Epithelial cell of prostate (primary cell): Measurements from ENCODE around the gene TRIM75.
"Not testable (repeated sequence)": the region's sequence is repeated elsewhere in the genome, so short reads cannot be mapped to it uniquely, and the experiment has no call there.

Source experiments
- DNase-seq: peaks from one replicate; pipeline ENCODE4 v3.0.0-alpha.2; 2011; ENCODE audit warnings: low read depth, low spot score
- H3K27ac ChIP-seq: fragments of 450-650 bp; 2 replicates; pipeline ENCODE4 v1.5.1; 2017; ENCODE audit warnings: mild to moderate bottlenecking

TRIM75 gene

GRCh38 chr4:165053645-165054044, at the start of gene TRIM75:
TSS of gene TRIM75 (plus strand) at chr4:165053866. CDS start at chr4:165059148, 5,282 bp downstream.
- no peak for DNase-seq
- no peak within 1 kb of the TSS for H3K27ac ChIP-seq

DNA sequence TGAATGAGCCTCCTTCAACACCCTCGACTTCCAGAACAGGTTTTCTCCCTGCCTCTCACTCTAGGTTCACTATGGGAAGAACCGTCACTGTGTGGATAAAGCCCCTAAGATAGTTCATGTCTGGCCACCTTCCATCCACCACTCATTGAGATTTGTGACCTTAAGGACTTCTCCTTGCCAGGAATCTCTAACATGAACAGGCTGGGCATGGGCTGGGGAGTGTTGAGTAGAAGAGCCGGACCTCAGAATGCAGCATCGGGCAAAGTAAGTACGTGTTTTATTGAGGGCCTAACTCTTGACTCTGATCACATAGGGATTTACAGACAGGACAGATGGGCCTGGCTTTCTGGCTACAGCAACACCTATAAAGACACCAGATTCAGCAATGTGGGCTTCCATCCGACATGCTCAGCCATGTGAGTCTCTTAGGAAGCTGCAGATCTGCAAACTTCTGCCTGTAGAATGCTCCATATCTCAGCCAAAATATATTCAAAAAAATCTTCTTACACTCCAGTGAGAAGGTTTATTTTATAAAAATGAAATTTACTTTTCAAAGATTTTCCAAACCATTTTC, 48.2 kb upstream of the TRIM75 start:
- DNase-seq = no peak
- H3K27ac ChIP-seq = no peak overlapping the region

DNA sequence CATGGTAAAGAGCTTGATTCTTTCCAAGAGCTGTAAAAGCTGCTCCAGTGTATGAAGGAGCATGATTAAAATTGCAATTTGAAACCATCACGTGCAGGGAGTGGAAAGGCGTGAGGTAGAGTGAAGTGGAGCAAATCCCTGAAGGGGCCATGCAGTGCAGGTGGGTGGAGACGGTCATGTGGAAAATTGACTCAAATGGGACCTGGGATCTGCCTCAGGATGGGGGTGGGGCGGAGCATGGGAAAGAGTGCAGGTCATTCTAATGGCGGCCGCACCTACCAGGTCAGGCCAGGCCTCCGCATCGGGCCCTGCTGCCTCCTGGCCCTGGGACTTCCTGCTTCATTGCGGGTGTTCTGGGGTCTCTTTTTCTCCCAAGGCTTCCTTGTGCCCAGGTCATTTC, 47.2 kb upstream of the TRIM75 start:
- no peak overlapping the region for H3K27ac ChIP-seq
- no peak for DNase-seq

DNA sequence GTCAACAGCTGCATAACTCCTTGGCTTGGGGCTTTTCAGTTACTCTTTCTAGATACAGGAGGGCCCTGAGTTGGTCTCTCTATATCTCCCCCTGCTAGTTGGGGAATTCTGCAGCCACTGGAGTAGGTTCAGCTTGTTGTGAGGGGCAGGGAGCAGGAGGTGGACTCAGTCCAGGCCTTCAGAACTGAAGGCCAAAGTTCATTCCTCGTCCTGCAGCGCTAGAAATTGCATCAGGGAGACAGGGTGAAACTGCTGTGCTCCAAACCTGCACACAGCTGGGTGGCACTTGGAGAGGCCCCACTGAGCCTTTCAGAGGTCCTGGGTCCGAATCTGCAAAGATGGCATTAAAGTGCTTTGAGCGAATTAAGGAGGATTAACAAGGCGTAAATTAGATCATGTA, 46.8 kb upstream of the TRIM75 start:
- H3K27ac ChIP-seq = no peak overlapping the region
- no peak for DNase-seq

DNA sequence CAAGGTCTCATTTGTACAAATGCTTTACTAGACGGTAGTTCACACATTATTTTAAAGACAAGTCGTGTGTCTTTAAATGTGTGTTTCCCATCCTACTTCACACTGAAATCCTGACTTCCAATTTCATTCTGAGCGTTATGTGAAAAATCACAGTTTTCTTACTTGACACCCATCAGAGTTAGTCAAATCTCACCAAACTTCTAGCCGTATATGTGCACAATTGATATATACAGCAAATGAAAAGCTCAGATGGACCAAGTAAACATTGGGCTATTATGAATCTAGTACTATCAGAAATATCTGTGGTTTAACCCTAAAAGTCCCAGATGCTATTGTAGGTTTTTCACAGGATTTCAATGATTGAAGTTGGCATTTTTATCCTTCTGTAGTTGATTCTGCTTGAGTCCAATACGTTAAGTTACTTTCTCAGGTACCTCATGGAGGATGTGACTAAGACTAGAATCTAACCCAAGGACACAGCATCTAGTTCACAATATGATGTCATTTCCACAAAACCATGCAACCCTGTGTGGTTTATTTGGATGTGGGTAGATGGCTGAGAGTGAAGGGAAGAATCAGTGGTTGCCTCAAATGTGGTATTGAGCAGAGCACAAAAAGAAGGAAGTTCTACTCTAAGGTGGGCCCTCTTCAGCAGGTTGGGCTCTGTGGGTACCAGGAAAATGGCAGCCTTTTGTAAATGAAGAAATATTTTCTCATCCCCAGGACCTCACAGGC, 44.0 kb upstream of the TRIM75 start:
- DNase-seq = no peak
- no peak overlapping the region for H3K27ac ChIP-seq

DNA sequence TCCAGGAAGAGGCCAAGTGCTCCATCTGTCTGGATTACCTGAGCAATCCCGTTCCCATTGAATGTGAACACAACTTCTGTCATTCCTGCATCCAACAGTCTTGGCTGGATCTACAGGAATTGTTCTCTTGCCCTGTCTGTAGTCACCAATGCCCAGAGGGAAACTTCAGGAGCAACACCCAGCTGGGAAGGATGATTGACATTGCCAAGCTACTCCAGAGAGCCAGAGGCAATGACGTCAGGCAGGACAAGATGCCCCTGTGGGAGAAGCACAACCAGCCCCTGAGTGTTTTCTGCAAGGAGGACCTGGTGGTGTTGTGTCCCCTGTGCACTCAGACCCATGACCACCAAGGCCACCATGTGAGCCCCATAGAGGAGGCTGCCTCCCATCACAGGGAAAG, 43.2 kb upstream of the TRIM75 start:
- no peak for DNase-seq
- H3K27ac ChIP-seq = no peak overlapping the region

GRCh38 chr4:165010991-165011390, 42.7 kb upstream of the TRIM75 start:
- H3K27ac ChIP-seq = no peak overlapping the region
- no peak for DNase-seq

- H3K27ac ChIP-seq = no peak overlapping the region
- DNase-seq = no peak
Observed at GRCh38 chr4:165011403-165011802, 42.3 kb upstream of the TRIM75 start.

GRCh38 chr4:165013691-165014090, 40.0 kb upstream of the TRIM75 start:
- no peak for DNase-seq
- H3K27ac ChIP-seq = no peak overlapping the region

DNA sequence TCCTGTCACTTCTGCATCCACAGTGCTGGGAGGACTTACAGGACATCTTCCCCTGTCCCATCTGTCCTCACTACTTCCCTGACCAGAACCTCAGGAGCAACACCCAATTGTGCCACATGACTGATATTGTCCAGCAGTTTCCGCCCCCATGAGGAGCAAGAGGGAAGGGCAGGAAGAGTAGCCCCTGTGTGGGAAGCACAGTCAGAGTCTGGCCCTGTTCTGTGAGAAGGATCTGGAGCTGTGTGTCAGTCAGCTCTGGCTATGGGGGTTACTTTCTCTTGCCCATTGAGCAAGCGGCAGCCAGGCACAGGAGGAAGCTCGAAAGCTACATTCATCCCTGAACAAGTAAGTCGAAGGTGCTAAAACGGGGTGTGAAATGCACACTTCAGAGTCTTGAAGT, 36.7 kb upstream of the TRIM75 start:
- no peak for DNase-seq
- no peak overlapping the region for H3K27ac ChIP-seq

DNA sequence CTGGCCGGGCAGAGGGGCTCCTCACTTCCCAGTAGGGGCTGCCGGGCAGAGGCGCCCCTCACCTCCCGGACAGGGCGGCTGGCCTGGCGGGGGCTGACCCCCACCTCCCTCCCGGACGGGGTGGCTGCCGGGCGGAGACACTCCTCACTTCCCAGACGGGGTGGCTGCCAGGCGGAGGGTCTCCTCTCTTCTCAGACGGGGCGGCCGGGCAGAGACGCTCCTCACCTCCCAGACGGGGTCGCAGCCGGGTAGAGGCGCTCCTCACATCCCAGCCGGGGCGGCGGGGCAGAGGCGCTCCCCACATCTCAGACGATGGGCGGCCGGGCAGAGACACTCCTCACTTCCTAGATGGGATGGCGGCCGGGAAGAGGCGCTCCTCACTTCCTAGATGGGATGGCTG, 33.7 kb upstream of the TRIM75 start:
- DNase-seq, H3K27ac ChIP-seq: not testable (repeated sequence)

DNA sequence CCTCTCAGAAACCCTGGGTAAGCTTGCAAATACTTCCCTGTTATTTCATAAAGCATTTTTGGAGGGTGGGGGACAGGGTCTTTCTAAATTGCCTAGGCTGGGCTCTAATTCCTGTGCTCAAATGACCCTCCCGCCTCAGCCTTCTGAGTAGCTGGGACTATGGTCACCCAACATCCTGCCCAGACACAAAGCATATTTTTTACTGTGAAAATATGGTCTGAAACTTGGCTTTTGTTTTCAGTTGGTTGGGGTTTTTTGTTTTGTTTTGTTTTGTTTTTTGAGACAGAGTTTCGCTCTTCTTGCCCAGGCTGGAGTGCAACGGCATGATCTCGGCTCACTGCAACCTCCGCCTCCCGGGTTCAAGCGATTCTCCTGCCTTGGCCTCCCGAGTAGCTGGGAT, 27.9 kb upstream of the TRIM75 start:
- DNase-seq, H3K27ac ChIP-seq: not testable (repeated sequence)

- DNase-seq = no peak
- H3K27ac ChIP-seq = no peak overlapping the region
Observed at GRCh38 chr4:165027762-165028402, 25.8 kb upstream of the TRIM75 start.

GRCh38 chr4:165031436-165032211, 22.0 kb upstream of the TRIM75 start, which contains the start of gene TRIM60:
TSS of gene TRIM60 (plus strand) at chr4:165031999. CDS start at chr4:165040073, 8,074 bp downstream.
- no peak within 1 kb of the TSS for H3K27ac ChIP-seq
- DNase-seq = no peak

DNA sequence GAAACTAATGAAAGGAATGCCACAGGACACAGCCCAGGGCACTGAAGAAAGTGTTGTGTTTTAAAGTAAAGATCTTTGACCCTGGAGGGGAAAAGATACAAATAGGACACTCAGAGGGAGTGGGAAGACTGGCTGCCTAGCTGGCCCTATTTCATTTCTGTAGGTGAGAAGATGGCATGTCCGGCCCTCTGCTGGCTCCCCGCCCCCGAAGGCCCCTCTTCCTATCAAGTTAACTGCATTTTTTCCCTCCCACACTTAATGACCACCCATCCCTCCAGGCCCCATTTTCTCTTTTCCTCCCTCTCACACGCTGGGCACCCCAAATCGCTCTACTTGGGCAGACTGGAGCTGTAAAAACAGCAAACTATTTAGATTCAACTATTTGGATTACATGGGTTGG, 5.5 kb upstream of the TRIM75 start:
- H3K27ac ChIP-seq = no peak overlapping the region
- DNase-seq = no peak

DNA sequence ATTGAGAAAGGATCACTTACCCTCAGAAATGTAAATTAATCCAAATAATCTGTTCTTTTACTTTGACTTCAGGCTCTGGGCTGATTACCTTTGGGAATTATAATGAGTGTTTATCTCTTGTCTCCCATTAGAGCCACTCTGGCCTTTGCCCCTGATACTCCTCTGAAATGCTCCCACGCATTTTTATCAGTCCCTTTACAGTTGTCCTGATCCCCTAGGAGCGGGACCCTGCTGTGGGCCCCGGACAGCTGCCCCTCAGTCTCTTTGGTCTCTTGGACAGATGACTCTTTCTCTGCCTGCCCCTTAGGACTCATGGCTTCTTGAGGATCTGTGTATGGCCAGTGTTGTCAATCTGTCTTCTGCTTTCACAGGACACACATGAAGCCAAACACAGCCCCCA, 1.0 kb upstream of the TRIM75 start:
- DNase-seq = no peak
- no peak overlapping the region for H3K27ac ChIP-seq

GRCh38 chr4:165055601-165056000, 1.9 kb downstream of the TRIM75 start:
- DNase-seq = no peak
- H3K27ac ChIP-seq = no peak overlapping the region

DNA sequence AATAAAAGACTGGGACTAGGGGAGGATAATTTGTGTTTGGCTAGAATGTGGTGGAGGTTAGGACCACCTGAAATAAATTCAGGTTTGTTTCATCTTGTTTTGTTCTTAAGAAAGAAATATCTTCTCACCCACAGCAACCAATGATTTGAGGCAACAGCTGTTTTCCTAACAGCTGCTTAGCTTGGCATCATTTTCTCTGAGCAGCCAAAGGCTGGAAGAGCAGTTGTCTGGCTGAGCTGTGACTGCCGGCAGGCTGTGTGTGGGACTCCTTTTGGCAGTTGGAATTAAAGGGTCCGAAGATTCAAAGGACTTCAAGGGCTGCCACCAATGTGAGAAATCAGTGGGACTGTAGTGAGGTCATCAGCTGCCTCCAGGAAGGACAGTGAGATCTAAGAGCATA, 5.0 kb downstream of the TRIM75 start:
- H3K27ac ChIP-seq = no peak overlapping the region
- no peak for DNase-seq

DNA sequence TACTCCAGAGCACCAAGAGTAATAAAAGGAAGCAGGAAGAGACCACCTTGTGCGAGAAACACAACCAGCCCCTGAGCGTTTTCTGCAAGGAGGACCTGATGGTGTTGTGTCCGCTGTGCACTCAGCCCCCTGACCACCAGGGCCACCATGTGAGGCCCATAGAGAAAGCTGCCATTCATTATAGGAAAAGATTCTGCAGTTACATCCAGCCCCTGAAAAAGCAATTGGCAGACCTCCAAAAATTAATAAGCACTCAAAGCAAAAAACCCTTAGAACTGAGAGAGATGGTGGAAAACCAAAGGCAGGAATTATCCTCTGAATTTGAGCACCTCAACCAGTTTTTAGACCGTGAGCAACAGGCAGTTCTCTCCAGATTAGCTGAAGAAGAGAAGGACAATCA, 5.7 kb downstream of the TRIM75 start:
- no peak overlapping the region for H3K27ac ChIP-seq
- no peak for DNase-seq

DNA sequence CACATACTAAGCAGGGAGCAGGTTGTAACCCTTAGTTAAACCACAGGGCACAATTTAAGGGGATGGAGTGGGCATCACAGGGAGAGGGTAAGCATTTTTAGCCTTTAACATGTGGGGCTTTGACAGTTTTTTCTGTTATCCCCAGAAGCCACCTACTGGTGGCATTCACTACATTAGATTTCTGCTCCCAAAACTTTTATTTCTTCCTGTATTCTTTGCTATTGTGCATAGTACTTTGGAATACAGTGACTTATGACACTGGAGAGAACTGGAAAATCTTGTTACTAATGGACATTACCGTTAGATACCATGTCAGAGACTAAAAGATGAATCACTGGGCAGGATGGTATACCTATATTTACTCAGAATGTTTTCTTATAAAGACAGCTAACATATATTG, 7.3 kb downstream of the TRIM75 start:
- DNase-seq = no peak
- H3K27ac ChIP-seq = no peak overlapping the region

DNA sequence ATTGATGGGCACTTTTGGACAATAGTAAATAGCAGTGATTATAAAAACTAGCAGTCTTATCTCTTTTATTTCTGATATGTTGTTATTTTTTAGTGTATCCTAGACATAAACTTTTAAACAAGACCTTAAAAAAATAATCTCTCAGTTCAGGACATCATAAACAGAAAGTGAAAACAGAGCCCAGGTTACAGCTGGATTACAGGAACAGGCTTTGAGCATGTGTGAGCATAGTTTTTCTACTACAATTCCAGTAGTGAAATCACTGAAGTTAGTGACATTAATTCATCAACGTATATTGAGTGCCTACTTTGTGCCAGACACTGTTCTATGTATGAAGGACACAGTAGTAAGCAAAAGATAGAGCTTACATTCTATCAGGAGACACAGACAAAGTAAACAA, 16.9 kb downstream of the TRIM75 start:
- no peak for DNase-seq
- H3K27ac ChIP-seq = no peak overlapping the region
